Measurements from ENCODE around the gene NUB1.
A peak's percentile ranks its signal among the peaks of the same experiment; 100 is the strongest.
"Not testable (repeated sequence)": the region's sequence is repeated elsewhere in the genome, so short reads cannot be mapped to it uniquely, and the experiment has no call there.

The NUB1 gene, protein sequence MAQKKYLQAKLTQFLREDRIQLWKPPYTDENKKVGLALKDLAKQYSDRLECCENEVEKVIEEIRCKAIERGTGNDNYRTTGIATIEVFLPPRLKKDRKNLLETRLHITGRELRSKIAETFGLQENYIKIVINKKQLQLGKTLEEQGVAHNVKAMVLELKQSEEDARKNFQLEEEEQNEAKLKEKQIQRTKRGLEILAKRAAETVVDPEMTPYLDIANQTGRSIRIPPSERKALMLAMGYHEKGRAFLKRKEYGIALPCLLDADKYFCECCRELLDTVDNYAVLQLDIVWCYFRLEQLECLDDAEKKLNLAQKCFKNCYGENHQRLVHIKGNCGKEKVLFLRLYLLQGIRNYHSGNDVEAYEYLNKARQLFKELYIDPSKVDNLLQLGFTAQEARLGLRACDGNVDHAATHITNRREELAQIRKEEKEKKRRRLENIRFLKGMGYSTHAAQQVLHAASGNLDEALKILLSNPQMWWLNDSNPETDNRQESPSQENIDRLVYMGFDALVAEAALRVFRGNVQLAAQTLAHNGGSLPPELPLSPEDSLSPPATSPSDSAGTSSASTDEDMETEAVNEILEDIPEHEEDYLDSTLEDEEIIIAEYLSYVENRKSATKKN

DNA sequence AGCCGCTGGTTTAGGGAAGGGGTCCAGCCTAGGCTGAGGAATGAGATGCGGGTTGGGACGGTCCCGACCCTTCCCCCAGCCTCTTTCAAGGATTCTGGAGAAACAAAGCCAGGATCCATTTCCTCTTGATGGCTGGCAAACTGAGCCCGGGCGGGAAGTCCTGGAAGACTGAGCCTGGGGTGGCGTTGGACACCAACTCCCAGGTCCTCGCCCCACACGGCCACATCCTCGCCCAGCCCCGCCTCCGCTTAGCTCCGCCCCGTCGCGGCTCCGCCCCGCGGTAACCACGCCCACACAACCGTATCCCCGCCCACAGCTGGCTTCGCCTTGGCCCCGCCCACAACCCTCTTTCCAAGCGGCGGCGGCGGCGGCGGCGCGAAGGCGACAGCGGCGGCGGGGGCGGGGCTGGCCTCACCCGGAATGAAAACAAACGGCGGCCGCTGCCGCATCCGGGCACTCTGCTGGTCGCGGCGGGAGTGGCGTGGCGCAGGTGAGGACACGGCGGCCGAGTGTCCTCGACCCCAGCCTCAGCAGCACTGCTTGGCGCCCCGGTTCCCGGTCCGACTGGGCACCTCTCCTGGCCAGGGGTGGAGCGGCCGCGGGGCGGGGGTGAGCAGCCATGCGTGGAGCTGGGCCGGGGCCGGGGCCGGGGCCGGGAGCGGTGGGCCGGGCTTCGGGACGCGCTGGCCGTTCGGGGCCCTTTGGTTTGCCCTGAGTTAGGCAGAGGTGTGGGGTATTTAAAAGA, at the start of gene NUB1:
TSS of gene NUB1 (plus strand) at position 456 of the 745 bp plus-strand sequence. CDS start 3,538 bp downstream, outside the sequence.
- DNase-seq, result no peak

DNA sequence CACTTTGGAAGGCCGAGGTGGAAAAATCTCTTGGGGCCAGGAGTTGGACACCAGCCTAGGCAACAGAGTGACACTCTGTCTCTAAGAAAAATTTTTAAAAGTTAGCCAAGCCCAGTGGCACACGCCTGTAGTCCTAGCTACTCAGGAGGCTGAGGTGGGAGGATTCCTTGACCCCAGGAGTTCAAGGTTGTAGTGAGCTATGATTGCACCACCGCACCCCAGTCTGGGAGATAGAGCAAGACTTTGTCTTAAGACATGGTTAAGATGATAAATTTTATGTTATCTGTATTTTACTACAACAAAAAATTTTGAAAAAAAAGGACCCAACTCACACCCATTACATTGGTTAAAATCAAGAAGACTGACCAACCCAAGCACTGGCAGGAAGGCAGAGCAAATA, 48.8 kb upstream of the NUB1 start:
- DNase-seq, result no peak

DNA sequence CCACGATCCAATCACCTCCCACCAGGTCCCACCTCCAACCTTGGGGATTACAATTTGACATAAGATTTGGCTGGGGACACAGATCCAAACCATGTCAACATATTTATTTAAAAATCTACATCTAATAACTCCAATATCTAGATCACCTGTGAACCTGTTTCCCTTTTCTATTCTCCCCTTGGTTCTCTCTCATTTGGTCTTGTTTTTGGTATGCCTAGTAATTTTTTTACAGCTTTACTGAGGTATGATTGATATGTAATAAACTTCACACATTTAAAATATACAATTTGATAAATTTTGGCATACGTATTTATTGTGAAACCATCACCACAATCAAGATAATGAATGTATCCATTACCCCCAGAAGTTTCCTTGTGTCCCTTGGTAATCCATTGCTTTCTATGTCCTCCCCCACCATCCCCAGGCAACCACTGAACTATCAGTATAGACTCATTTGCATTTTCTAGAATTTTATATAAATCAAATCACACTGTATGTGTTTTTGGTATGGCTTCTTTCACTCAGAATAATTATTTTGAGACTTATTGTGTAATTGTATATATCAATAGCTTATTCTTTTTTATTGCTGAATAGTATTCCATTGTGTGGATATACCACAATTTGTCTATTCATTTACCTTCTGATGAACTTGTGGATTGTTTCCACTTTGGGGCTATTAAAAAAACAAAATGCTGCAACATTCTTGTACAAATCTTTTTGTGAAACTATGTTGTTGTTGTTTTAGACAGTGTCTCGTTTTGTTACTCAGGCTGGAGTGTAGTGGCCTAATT, 45.2 kb upstream of the NUB1 start:
- no peak for DNase-seq

DNA sequence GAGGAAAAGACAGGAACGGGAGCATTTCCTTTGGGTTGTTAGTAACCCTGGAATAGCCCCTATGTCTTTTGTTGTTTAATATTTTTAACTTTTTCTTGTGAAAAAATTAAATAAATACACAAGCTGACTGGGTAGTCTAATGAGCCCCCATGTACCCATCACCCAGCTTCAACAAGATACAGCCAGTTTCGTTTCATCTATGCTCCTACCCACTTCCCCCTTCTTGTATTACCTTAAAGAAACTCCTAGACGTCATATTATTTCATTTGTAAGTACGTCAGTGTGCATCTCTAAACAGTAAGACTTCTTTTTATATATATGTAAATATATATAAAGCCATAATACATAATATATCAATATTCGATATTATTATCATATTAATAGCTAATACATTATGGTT, 42.8 kb upstream of the NUB1 start:
- no peak for DNase-seq

DNA sequence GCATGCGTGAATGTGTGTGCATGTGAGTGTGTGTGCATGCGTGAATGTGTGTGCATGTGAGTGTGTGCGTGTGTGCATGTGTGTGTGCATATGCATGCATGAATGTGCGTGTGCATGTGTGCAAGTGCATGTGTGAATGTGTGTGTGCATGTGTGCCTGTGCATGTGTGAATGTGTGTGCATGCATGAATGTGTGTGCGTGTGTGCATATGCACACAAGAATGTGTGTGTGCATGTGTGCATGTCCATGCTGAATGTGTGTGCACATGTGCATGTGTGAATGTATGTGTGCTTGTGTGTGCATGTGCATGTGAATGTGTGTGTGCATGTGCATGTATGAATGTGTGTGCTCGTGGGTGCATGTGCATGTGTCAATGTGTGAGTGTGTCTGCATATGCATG, 42.1 kb upstream of the NUB1 start:
- DNase-seq, result no peak

DNA sequence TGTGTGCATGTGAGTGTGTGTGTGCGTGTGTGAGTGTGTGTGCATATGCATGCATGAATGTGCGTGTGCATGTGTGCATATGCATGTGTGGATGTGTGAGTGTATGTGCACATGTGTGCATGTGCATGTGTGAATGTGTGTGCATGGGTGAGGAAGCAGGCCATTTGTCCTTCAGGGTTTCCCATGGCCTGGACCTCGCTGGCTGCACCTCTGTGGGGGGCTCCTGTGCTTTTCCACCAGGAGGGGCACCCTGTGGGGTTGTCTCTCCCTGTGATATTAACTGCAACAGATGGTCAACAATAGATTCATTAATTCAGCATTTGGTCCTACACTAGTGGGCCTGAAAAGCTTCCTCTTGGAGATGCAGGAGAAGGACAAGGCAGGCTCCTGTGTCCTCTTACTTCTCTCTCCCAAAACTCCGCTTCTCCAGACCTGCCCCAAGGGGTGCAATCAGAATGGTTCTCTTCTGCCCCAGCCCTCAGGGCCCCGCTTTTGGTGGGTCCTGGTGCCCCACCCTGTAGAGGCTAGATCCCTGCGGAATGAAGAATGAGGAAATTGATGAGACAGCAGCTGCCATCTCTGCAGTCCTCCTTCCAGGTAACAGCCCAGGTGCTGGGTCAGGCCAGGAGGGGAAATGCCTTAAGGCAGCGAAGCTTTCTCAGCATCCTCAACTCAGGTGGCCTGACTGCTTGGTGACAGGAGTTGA, 41.5 kb upstream of the NUB1 start:
- DNase-seq, result no peak

DNA sequence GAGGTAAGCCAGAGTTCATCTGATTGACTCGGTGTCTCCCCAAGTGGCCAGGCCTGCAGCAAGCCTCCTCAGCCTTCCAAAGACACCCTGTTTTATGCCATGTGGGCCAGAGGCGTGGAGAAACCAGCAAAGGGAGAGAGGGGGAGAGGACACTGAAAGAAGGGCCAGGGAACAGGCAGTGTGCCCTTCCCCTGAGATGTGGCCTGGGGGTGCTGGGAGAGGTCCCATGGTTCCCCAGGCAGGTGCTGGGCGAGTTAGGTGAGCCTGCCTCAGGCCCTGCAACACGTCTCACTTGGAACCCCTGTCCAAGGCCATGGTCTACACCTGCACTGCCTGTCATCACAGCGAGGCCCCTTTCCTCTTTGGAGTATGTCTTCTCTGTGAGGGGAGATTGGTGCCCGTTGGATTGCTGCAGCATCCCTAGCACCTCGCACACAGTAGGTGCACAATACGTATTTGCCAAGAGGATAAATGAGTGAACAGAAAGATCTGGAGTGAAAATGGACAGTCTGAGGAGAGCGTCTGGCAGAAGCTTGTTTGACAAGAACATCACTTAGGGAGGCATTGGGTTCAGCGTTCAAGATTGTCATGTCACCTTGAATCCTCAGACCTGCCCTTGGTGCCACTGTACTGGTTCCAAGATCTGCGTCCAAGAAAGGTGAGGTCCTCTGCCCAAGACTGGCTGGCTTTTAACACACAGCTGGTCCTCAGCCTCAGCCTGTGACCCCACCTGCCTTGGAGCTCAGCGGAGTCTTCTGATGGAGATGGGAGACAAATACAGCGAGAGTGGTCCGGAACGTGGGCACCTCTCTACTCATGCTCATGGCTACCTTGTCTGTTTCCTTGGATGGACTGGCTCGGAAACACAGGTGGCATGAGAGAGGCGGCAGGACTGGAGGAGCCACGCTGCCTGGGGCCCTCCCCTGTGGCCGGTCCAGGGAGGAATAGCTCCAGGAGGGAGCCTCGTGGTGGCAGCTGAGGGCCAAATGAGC, 39.8 kb upstream of the NUB1 start:
- no peak for DNase-seq

DNA sequence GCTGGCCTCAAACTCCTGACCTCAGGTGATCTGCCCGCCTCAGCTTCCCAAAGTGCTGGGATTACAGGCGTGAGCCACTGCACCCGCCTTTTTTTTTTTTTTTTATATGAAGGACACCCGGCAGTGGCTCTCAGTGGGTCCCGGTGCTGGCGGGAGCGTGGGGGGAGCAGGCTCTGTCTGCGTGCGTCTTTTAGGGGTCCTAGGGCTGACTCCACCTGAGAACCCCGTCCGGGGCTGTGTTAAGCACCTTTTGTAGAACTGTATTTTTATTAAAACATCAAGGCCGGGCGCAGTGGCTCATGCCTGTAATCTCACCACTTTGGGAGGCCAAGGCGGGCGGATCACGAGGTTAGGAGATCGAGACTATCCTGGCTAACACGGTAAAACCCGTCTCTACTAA, 37.4 kb upstream of the NUB1 start:
- not testable (repeated sequence) for DNase-seq

DNA sequence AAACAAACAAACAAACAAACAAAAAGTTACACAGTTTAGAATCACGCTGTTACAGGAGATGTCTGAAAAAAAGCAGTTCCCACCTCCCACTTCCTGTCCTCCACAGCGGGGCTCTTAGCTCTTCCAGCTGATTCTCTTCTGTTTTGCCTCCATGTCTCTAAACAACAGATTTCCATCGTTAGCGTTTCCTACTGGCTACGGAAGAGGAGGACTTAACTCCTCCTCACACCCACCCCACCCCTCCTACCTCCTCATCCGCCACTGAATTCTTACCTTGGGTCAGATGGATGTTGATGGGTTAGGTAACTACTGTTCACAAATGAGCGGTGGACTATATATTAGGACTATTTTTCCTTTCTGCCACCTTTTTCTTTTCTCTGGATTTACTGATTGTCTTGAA, 36.8 kb upstream of the NUB1 start:
- peak; percentile 5 for DNase-seq

DNA sequence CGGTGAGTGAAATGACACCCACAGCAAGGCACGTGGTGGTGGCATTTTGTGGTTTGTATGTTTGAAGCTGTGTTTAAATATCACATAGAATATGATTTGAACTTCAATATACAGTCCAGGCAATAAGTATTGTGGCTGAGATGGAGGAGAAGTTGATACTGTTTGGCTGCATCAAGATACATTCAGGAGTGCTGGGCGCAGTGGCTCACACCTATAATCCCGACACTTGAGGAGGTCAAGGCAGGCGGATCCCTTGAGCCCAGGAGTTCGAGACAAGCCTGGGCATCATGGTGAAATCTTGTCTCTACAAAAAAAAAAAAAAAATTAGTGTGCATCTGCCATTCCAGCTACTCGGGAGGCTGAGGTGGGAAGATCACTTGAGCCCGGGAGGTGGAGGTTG, 35.2 kb upstream of the NUB1 start:
- no peak for DNase-seq

DNA sequence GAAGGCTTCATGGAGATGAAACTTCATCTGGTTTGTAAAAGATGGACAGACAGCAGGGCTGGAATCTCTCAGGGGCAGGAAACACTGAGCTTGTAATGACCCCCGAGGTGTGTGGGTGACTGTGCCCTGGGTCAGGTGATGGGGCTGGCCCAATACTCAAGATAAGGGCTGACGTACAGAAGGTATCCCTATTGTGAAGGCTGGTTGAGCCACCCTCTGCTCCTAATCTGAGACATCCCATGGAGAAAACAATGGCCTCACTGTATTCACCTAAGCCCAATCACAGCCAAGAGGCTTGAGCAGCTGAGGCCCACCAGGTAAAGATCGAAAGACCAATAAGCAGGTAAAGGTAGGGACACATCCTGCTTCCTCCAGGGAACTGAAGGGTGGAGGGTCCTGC, 34.8 kb upstream of the NUB1 start:
- DNase-seq, result no peak

DNA sequence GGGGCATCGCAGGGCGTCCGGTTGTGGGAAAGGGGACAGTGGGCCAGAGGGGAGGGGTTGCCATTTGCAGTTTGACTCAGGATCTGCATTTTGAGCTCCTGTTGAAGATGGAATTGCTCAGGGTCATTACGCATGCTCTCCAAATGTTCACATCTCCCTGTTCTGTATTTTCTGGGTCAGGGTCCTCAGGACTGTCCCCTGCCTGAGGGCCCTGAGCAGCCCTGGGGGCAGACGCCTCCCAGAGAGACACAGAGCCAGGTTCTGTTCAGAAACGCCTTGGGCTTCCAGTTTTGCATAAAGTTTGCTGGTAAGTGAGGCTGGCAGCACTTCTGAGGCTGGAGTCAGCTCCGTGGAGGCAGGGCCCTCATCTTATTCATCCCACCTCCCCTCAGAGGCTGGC, 34.1 kb upstream of the NUB1 start:
- DNase-seq, result no peak

DNA sequence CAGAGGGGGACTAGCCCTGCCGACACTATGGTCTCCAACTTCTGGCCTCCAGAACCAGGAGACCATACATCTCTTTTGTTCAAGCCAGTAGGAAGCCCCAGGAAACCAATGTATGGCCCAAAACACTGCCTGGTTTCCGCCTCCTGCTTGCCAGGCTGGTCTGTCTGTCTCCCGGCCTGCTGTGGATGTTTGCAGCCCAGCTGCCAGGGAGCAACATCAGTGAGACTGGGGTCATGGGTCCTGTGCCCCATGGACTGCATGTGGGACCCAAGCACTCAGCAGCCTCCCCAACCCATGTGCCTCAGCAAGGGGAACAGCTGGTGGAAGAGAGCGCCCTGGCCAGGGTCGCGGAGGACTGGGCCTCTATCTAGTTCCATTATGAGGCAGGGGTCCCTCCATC, 33.4 kb upstream of the NUB1 start:
- DNase-seq, result no peak

DNA sequence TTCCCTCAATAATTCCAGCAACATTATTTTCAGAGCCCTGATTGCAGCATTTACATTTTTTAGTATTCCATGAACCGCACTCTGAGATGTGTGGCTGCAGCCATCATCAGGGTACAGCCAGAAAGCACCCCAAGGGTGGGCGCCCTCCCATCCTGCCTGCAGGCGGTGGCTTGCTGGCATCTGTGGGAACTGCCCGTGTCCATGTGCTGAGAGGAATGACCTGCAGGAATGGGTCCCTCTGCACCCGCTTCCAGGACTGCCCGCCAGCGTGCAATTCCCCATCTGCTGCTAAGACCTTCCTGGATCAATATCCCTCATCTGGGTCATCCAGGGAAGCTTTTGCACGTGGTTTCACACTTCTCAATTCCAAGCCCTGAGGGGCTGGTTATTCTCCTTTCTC, 32.8 kb upstream of the NUB1 start:
- DNase-seq, result no peak

DNA sequence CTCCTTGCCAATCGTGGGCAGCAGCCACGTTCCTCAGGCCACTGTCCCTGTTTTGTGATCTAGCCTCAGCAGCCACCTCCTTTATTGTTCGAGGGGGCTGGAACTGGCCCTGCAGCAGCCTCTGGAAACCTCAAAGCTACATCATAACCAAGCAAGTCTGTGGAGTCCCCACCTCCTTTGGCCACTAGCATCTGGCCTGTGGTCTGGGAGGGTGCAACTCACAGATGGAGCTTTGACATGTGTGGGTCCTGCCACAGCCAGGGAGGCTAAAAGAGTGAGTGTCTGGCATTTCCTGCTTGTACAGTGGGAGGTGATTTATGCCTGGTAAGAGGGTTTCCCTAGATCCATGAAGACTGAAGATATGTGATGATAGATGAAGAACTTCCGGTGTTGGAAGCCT, 32.3 kb upstream of the NUB1 start:
- no peak for DNase-seq

DNA sequence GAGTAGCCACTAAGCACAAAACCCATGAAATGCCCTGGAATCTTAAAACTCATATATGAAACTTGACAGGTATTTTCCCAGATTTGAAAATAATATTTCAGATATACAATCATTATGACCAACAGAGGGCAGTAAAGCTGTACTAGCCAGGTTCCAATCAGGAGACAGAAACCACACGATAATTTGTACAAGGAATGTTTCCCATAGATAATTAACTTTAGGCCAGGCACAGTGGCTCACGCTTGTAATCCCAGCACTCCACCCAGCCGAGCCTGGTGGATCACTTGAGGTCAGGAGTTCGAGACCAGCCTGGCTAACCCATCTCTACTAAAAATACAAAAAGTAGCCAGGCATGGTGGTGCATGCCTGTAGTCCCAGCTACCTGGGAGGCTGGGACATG, 31.0 kb upstream of the NUB1 start:
- DNase-seq, result no peak

DNA sequence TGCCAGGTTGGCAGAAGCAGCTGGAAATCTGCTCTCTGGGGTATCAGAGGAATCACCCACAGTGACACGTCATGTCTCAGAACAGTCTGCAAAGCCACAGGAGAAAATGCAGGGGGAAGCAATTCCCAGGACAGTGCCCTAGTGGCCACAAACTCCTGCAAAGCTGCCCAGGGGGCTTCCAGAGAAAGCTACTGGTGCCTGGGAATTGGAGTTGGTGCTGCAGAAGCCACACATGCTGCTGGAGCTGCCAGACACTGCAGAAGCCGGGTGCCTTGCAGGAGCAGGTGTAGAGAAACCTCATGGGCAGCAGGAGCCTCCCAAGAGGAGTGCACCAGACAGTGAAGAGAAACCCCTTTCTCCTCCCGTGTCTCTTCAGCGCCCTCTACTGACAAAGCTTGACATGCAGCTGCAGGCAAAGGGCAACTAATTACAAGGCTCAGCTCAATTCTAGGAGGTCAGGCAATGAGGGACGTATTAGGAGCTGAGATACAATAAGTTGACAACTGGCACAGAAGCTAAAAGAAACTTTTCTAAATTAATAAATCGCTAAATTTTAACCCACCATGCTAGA, 30.2 kb upstream of the NUB1 start:
- DNase-seq, result no peak

DNA sequence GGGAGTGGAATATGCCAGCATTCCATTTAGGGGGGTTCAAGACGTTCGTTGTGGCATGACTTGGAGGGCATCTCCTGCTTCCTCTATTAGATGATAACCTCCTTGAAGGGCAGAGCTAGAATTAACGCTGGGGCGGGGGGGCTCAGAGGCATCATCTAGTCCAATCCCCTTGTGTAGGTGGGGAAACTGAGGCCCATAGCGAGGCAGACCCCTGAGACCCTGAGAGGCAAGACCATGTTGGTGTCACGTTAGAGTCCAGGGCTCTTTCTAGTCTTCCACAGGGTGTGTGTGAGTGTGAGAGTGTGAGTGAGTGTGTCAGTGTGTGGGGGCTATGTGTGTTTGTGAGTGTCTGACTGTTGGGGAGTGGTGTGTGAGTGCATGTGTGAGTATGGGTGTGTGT, 29.3 kb upstream of the NUB1 start:
- no peak for DNase-seq

DNA sequence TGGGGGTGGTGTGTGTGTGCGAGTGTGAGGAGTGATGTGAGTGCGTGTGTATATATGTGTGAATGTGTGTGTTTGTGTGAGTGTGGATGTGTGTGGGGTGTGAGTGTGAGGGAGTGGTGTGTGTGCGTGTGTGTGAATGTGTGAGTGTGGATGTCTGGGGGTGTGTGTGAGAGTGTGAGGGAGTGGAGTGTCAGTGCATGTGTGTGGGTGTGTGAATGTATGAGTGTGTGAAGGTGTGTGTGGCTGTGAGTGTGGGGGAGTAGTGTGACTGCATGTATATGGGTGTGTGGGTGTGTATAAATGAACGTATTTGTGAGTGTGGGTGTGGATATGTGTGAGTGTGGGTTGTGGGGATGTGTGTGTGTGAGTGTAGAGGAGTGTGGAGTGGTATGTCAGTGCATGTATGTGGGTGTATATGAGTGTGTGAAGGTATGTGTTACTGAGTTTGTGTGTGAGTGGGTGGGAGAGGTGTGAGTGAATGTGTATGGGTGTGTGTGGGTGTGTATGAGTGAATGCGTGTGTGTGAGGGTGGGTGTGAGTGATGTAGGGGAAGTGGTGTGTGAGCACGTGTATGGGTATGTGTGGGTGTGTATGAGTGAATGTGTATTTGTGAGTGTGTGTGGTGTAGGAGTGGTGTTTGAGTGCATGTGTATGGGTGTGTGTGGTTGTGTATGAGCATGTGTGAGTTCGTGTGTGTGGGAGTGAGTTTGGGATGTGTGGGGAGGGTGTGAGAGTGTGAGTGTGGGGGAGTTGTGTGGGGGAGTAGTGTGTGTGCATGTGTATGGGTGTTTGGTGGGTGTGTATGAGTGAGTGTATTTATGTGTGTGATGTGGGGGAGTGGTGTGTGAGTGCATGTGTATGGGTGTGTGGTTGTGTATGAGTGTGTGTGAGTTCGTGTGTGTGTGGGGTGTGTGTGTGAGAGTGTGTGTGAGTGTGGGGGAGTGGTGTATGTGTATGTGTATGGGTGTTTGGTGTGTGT, 28.5 kb upstream of the NUB1 start:
- no peak for DNase-seq

DNA sequence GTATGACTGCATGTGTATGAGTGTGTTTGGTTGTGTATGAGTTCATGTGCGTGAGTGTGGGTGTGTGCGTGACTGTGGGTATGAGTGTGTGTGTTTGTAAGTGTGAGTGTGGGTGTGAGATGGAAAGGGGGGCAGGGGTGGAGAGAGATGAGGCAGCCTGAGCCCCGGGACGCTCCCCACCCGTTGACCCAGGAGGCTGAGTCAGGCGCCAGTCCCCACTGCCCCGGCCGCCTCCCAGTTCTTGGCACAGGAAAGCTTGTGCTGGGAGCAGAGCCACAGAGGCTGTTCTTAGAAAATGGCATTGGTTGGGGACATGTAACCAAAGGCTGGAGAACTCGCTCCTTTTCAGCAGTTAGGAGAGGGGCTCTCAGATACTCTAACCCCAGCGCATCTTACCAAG, 27.8 kb upstream of the NUB1 start:
- no peak for DNase-seq
